ENCODE measurements around the gene RNGTT. TPM values are rescaled to one million over a fixed set of nuclear protein-coding genes. Genes with fewer than 3 reads are reported as not detected.

Gene RNGTT
- total RNA-seq, 1 experiment from 2014 or later = 19.4 TPM

DNA sequence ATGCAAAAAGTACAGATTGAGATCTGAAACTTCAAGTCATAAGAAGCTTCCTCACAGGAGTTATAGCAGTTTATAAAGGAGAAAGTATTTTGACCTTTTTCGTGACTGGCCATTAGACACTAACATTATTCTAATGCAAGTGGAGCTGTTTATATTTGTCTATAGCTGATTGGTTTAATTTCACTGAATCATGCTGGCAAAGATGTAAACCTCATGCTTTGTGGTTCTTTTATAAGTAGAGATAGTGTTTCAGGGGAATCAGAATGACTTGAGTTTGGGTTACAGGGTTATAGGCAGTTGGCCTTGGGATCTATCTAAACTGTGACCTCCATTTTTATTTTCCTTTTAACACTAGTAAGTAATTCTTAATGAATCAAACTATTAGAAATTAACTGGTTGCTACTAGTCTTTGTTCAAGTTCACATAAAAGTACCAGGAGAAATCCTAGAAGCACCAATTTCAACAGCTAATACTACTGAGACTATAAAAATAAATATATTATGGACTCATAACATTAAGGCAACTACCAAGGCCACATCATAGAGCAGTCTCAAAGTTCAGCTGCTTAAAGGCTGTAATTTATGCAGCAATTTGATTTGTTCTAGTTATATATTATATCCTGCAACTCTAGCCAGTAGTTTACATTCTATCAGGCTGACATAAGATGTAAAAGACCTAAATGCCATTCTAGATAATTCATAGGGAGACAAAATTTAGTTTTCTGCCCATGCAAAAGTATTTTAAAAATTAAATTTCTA, 94.0 kb downstream of the RNGTT start:
- Mint-ChIP-seq H3K9me3 (ENCODE audit: low read depth, unreplicated experiment) (no peaks in the 10 kb centered on the region), H3K27ac (ENCODE audit: unreplicated experiment) (no peak overlapping the region), H3K36me3 (ENCODE audit: insufficient read depth, unreplicated experiment) (no peaks in the 10 kb centered on the region), H3K4me3 (ENCODE audit: low read depth, unreplicated experiment) (no peak overlapping the region), H3K4me1 (ENCODE audit: low read depth, unreplicated experiment) (peaks cover 14% of the 10 kb centered on the region), H3K27me3 (ENCODE audit: unreplicated experiment) (no peaks in the 10 kb centered on the region)
- no TSS peak for BruUV-seq (replicated peaks)
- intact Hi-C loops (cut with micrococcal nuclease; ENCODE audit: unreplicated experiment) = loop anchor here (2.0 to 5.0 kb wide), 3 partner anchors 377 to 1037 kb away; no protein-coding TSS in a partner anchor
- DNase-seq = no peak
- CTCF ChIA-PET = interaction anchor here (0.6 to 1.2 kb wide), 2 partner anchors 14 to 739 kb away, joined by 3 to 5 read pairs; no protein-coding TSS in a partner anchor
- TF ChIP-seq, protein P1, sequence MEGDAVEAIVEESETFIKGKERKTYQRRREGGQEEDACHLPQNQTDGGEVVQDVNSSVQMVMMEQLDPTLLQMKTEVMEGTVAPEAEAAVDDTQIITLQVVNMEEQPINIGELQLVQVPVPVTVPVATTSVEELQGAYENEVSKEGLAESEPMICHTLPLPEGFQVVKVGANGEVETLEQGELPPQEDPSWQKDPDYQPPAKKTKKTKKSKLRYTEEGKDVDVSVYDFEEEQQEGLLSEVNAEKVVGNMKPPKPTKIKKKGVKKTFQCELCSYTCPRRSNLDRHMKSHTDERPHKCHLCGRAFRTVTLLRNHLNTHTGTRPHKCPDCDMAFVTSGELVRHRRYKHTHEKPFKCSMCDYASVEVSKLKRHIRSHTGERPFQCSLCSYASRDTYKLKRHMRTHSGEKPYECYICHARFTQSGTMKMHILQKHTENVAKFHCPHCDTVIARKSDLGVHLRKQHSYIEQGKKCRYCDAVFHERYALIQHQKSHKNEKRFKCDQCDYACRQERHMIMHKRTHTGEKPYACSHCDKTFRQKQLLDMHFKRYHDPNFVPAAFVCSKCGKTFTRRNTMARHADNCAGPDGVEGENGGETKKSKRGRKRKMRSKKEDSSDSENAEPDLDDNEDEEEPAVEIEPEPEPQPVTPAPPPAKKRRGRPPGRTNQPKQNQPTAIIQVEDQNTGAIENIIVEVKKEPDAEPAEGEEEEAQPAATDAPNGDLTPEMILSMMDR (IDR thresholded peaks at IDR 0.05; ENCODE audit: unreplicated experiment) = no peak

DNA sequence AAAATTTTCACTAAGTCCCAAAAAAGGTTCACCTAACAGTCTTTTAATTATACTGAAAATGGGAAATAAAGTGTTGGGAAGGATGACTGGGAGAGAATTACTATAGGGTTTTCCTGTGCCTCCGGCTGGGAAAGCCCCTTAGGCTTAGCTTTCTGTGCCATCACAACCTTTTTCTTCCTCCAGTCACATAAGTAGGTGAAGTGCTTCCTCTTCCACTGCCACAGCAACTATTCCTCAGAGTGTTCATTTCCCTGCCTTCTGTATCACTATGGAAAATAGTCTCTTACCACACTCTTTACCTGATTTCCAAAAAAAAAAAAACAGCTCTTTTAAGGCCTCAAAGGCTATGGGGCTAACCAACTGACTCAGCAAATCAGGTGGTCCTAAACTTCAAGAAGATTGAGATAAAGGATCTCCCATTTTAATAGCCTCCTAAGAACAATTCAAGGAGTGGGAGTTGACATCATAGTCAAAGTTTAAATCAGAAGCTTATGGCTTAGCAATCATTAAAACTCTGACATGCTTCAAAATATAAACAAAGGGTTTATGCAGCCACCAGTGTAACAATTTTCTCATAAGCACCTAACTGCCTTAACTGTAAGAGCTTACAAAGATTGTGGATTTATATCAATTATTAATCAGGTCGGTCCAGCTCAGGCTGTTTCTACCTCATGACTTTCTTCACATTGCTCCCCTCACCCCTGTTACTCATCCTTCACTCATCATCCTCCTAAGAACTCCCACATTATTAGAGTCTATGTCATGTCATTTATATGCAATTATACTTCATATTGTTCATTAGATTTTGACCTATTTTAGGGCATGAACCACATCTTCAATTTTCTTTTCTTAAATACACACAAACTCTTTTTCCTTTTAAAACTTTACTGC, 95.3 kb downstream of the RNGTT start:
- intact Hi-C loops (cut with micrococcal nuclease; ENCODE audit: unreplicated experiment) = no loop called here
- Mint-ChIP-seq H3K27me3 (ENCODE audit: unreplicated experiment) (no peaks in the 10 kb centered on the region), H3K27ac (ENCODE audit: unreplicated experiment) (no peak overlapping the region), H3K4me3 (ENCODE audit: low read depth, unreplicated experiment) (no peak overlapping the region), H3K9me3 (ENCODE audit: low read depth, unreplicated experiment) (no peaks in the 10 kb centered on the region), H3K36me3 (ENCODE audit: insufficient read depth, unreplicated experiment) (no peaks in the 10 kb centered on the region), H3K4me1 (ENCODE audit: low read depth, unreplicated experiment) (peaks cover 14% of the 10 kb centered on the region)
- no TSS peak for BruUV-seq (replicated peaks)
- DNase-seq = no peak
- TF ChIP-seq, protein P1 (IDR thresholded peaks at IDR 0.05; ENCODE audit: unreplicated experiment) = no peak
- CTCF ChIA-PET = interaction anchor here (0.7 to 1.2 kb wide), 5 partner anchors 13 to 881 kb away, joined by 3 to 5 read pairs (median 3); no protein-coding TSS in a partner anchor

DNA sequence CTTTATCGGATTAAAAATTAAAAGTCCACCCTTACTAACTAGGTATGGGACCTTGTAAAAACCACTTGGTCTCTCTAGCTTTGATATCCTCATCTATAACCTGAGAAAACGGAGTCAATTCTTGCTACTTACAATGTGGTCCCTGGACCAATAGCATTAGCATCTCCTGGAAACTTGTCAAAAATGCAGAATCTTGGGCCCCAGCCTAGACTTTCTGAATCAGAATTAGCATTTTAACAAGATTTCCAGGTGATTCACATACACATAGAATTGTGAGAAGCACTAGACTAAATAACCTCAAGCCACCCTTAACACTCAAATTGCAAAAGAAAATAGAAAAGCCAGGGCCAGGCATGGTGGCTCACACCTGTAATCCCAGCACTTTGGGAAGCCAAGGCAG, 96.6 kb downstream of the RNGTT start:
- BruUV-seq (replicated peaks) = no TSS peak
- Mint-ChIP-seq H3K27me3 (ENCODE audit: unreplicated experiment) (no peaks in the 10 kb centered on the region), H3K36me3 (ENCODE audit: insufficient read depth, unreplicated experiment) (no peaks in the 10 kb centered on the region), H3K4me3 (ENCODE audit: low read depth, unreplicated experiment) (no peak overlapping the region), H3K4me1 (ENCODE audit: low read depth, unreplicated experiment) (peaks cover 14% of the 10 kb centered on the region), H3K9me3 (ENCODE audit: low read depth, unreplicated experiment) (no peaks in the 10 kb centered on the region), H3K27ac (ENCODE audit: unreplicated experiment) (no peak overlapping the region)
- CTCF ChIA-PET = no interaction called here
- intact Hi-C loops (cut with micrococcal nuclease; ENCODE audit: unreplicated experiment) = no loop called here
- DNase-seq = no peak
- TF ChIP-seq, protein P1 (IDR thresholded peaks at IDR 0.05; ENCODE audit: unreplicated experiment) = no peak

DNA sequence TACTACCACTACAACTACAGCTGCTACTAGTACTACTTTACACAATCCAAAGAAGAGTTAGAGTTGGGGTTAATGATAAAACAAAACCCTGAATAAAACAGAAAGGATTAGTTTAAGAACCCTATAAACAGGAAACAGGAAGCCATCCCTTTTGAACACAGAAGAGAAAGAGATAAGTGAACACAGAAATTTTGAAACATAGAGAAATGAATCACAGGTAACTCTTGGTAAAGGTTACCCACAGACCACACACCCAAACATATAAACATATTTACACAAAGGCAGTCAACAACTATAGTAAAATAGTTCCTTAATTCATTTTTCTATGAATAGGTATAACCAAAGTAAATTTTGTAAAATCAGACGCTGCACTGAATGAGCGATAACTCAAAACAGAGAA, 98.1 kb downstream of the RNGTT start:
- no peak for DNase-seq
- Mint-ChIP-seq H3K4me1 (ENCODE audit: low read depth, unreplicated experiment) (peaks cover 14% of the 10 kb centered on the region), H3K27me3 (ENCODE audit: unreplicated experiment) (no peaks in the 10 kb centered on the region), H3K36me3 (ENCODE audit: insufficient read depth, unreplicated experiment) (no peaks in the 10 kb centered on the region), H3K9me3 (ENCODE audit: low read depth, unreplicated experiment) (no peaks in the 10 kb centered on the region), H3K27ac (ENCODE audit: unreplicated experiment) (no peak overlapping the region), H3K4me3 (ENCODE audit: low read depth, unreplicated experiment) (no peak overlapping the region)
- TF ChIP-seq, protein P1 (IDR thresholded peaks at IDR 0.05; ENCODE audit: unreplicated experiment) = no peak
- intact Hi-C loops (cut with micrococcal nuclease; ENCODE audit: unreplicated experiment) = no loop called here
- BruUV-seq (replicated peaks) = no TSS peak
- CTCF ChIA-PET = no interaction called here
